ENCODE results near the gene PRPF19. TPM values are rescaled to one million over a fixed set of nuclear protein-coding genes. Genes with fewer than 3 reads are reported as not detected.

The PRPF19 gene
- total and polyA plus RNA-seq, 9 of the 15 experiments (the other 6 are each of a cell fraction or from before 2014, with no cell fraction given), result 9.4 to 212 (median 73.2) TPM

GRCh38 chr11:60841797-60842667 is 64.4 kb downstream of the PRPF19 start, which contains the start of gene CCDC86 (continued):
- TF ChIP-seq VEZF1 (CRISPR knock-in tag; IDR thresholded peaks at IDR 0.05) (peak; percentile 99), HMGN3 (IDR thresholded peaks at IDR 0.05; ENCODE audit: borderline replicate concordance, extremely low read depth, insufficient read length, low read depth, low read length) (peak; percentile 40), THAP7 (CRISPR knock-in tag; IDR thresholded peaks at IDR 0.05) (peak; percentile 79; the same call in 1 of the 2 replicates), HLTF (IDR thresholded peaks at IDR 0.05) (no peak), SP2 (IDR thresholded peaks at IDR 0.05; ENCODE audit: extremely low read depth, low read depth, low read length, poor library complexity, severe bottlenecking) (no peak), DNMT1 (IDR thresholded peaks at IDR 0.05) (no peak), CHD7 (IDR thresholded peaks at IDR 0.05; ENCODE audit: low read depth, low read length) (no peak), ERF (CRISPR knock-in tag; IDR thresholded peaks at IDR 0.05) (no peak), ZNF79 (CRISPR knock-in tag; IDR thresholded peaks at IDR 0.05; ENCODE audit: low read depth) (no peak), ZC3H4 (CRISPR knock-in tag; IDR thresholded peaks at IDR 0.05; ENCODE audit: borderline replicate concordance) (no peak)
- TF ChIP-seq, protein P1, sequence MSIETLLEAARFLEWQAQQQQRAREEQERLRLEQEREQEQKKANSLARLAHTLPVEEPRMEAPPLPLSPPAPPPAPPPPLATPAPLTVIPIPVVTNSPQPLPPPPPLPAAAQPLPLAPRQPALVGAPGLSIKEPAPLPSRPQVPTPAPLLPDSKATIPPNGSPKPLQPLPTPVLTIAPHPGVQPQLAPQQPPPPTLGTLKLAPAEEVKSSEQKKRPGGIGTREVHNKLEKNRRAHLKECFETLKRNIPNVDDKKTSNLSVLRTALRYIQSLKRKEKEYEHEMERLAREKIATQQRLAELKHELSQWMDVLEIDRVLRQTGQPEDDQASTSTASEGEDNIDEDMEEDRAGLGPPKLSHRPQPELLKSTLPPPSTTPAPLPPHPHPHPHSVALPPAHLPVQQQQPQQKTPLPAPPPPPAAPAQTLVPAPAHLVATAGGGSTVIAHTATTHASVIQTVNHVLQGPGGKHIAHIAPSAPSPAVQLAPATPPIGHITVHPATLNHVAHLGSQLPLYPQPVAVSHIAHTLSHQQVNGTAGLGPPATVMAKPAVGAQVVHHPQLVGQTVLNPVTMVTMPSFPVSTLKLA (conservative IDR thresholded peaks at IDR 0.05), result peak; percentile 100
